ENCODE data around the gene SLC25A11.

SLC25A11 gene

DNA sequence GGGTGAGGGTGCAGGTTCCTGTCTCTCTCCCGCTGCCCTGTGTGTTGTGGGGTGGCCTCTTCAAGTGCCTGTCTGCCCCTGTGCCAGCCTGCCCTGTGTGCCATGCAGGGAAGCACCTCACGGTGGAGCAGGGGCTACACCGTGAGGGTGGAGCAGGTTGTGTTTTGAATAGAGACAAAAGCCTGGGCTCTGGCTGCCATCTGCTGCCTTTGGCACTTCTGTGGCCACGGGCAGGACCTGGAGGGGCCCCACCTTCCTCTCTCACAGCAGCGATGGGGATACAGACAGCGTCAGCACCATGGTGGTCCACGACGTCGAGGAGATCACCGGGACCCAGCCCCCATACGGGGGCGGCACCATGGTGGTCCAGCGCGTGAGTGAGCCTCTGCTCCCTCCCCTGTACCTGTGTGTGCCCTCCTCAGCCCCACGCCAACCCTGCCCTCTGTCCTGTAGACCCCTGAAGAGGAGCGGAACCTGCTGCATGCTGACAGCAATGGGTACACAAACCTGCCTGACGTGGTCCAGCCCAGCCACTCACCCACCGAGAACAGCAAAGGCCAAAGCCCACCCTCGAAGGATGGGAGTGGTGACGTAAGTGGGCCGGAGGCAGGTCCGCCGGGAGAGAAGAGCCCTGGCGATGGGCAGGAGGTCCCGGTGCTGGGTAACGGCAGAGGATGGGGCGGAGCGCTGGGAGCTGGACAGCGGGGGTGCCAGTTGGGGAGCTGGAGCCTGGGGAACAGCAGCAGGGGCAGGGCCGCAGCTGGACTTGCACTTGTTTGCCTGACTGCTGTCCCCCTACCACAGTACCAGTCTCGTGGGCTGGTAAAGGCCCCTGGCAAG is 45.9 kb downstream of the SLC25A11 start:
- DNase-seq = no peak

DNA sequence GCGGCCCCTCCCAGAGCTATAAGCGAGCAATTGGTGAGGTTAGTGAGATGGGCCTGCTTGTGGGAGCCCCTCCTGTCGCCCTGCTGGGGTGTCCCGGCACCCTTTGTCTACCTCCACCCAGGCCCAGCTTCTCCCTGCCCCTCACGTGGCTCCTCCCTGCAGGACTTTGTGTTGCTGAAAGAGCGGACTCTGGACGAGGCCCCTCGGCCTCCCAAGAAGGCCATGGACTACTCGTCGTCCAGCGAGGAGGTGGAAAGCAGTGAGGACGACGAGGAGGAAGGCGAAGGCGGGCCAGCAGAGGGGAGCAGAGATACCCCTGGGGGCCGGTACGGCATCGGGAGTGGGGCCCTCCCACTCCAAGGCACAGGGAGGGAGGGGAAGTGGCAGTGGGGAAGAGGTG is 46.6 kb downstream of the SLC25A11 start:
- DNase-seq = no peak

GRCh38 chr17:4892499-4893221 is 47.2 kb downstream of the SLC25A11 start:
- DNase-seq = no peak

GRCh38 chr17:4891411-4892410 is 48.1 kb downstream of the SLC25A11 start:
- DNase-seq = no peak

DNA sequence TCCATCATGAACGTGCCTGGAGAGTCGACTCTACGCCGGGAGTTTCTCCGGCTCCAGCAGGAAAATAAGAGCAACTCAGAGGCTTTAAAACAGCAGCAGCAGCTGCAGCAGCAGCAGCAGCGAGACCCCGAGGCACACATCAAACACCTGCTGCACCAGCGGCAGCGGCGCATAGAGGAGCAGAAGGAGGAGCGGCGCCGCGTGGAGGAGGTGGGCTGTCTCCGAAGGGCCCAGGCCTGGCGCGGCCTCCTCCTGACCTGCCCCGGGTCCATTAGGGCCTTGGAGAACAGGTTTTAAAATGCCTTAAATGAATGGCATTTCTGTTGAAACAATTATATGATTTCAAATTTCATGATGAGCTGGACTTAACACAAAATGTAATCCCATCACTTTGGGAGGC is 52.3 kb downstream of the SLC25A11 start:
- no peak for DNase-seq

Measured in NCI-H526 (cell line).